H7 (cell line): Measurements from ENCODE around the gene CUEDC1. TPM values are rescaled to one million over a fixed set of nuclear protein-coding genes. Genes with fewer than 3 reads are reported as not detected.
"Not testable (repeated sequence)": the region's sequence is repeated elsewhere in the genome, so short reads cannot be mapped to it uniquely, and the experiment has no call there.

Experiments used
- DNase-seq: peaks from one replicate; pipeline ENCODE4 v3.0.0; 2012
- H3K27me3 ChIP-seq: 2 replicates; pipeline ENCODE4 v1.6.0; 2011; ENCODE audit warnings: mild to moderate bottlenecking, low read length; ENCODE audit not compliant: control insufficient read depth, insufficient read depth
- H3K36me3 ChIP-seq: replicated peaks from 2 replicates; pipeline ENCODE4 v1.5.1; 2011; ENCODE audit warnings: low read length; ENCODE audit not compliant: control insufficient read depth, insufficient read depth
- H3K4me3 ChIP-seq: 2 replicates; pipeline ENCODE4 v1.5.1; 2011; ENCODE audit warnings: low read depth, mild to moderate bottlenecking, control low read depth, low read length, moderate library complexity; ENCODE audit not compliant: insufficient read depth
- total RNA-seq: library from RNA; depleted of rRNA; stranded (reverse); fragments of >200 nt; shearing (Covaris generic); gene quantifications from 2 replicates; pipeline ENCODE4 v1.2.3, GENCODE V29; 2014

CUEDC1 gene
- total RNA-seq, 1 experiment from 2014 or later, result 13.9 TPM

GRCh38 chr17:57860414-57860999 is 94.7 kb downstream of the CUEDC1 start:
- Histone ChIP-seq H3K4me3 (no peak overlapping the region), H3K36me3 (no peaks in the 10 kb centered on the region), H3K27me3 (peaks cover 21% of the 10 kb centered on the region)
- peak; percentile 22 for DNase-seq

GRCh38 chr17:57859601-57860413 is 95.4 kb downstream of the CUEDC1 start:
- no peak for DNase-seq
- no peak overlapping the region for H3K4me3 ChIP-seq
- H3K27me3 ChIP-seq, result peaks cover 21% of the 10 kb centered on the region
- no peaks in the 10 kb centered on the region for H3K36me3 ChIP-seq

GRCh38 chr17:57858838-57859237 is 96.4 kb downstream of the CUEDC1 start:
- DNase-seq, result no peak
- H3K27me3 ChIP-seq, result peaks cover 21% of the 10 kb centered on the region

GRCh38 chr17:57856792-57857620 is 98.2 kb downstream of the CUEDC1 start:
- Histone ChIP-seq H3K27me3 (peaks cover 17% of the 10 kb centered on the region), H3K4me3 (no peak overlapping the region), H3K36me3 (no peaks in the 10 kb centered on the region)
- DNase-seq, result no peak

More at GRCh38 chr17:57858838-57859237, 96.4 kb downstream of the CUEDC1 start:
- Histone ChIP-seq H3K4me3 (no peak overlapping the region), H3K36me3 (no peaks in the 10 kb centered on the region)

- Histone ChIP-seq H3K36me3 (no peaks in the 10 kb centered on the region), H3K27me3 (peaks cover 3% of the 10 kb centered on the region; the same call in 1 of the 2 replicates), H3K4me3 (no peak overlapping the region)
- DNase-seq, result no peak
Observed at GRCh38 chr17:57855391-57856035, 99.7 kb downstream of the CUEDC1 start.

GRCh38 chr17:57853695-57854094 is 101.5 kb downstream of the CUEDC1 start:
- Histone ChIP-seq H3K4me3 (no peak overlapping the region), H3K27me3 (no peaks in the 10 kb centered on the region), H3K36me3 (no peaks in the 10 kb centered on the region)
- no peak for DNase-seq

- Histone ChIP-seq H3K27me3 (no peaks in the 10 kb centered on the region), H3K36me3 (peaks cover 1% of the 10 kb centered on the region), H3K4me3 (no peak overlapping the region)
- DNase-seq, result no peak
Observed at GRCh38 chr17:57852955-57853328, 102.3 kb downstream of the CUEDC1 start.

- H3K4me3 ChIP-seq, result no peak overlapping the region
- no peaks in the 10 kb centered on the region for H3K27me3 ChIP-seq
- peaks cover 2% of the 10 kb centered on the region for H3K36me3 ChIP-seq
- DNase-seq, result peak; percentile 28
Observed at GRCh38 chr17:57852092-57852954, 102.9 kb downstream of the CUEDC1 start.

GRCh38 chr17:57849874-57850754 is 105.1 kb downstream of the CUEDC1 start, which contains the start of gene MRPS23:
TSS of gene MRPS23 (minus strand) at chr17:57850044. CDS start at chr17:57850010, 34 bp downstream.
- Histone ChIP-seq H3K4me3 (peak within 1 kb of the TSS; percentile 91), H3K36me3 (peaks cover 2% of the 10 kb centered on the region), H3K27me3 (no peaks in the 10 kb centered on the region)
- DNase-seq, result peak; percentile 95

GRCh38 chr17:57849163-57849873 is 105.9 kb downstream of the CUEDC1 start:
- no peak for DNase-seq
- Histone ChIP-seq H3K36me3 (peaks cover 2% of the 10 kb centered on the region), H3K4me3 (peak overlapping the region; percentile 91), H3K27me3 (no peaks in the 10 kb centered on the region)

- H3K36me3 ChIP-seq, result not testable (repeated sequence)
Observed at GRCh38 chr17:57846056-57846945, 108.9 kb downstream of the CUEDC1 start.

GRCh38 chr17:57842280-57842679 is 112.9 kb downstream of the CUEDC1 start:
- DNase-seq, result no peak
- Histone ChIP-seq H3K4me3 (no peak overlapping the region), H3K36me3 (peaks cover 12% of the 10 kb centered on the region), H3K27me3 (no peaks in the 10 kb centered on the region)

More at GRCh38 chr17:57846056-57846945, 108.9 kb downstream of the CUEDC1 start:
- H3K27me3 ChIP-seq, DNase-seq, H3K4me3 ChIP-seq: not testable (repeated sequence)
